Esophagus muscularis mucosa (tissue), 4 donors: ENCODE measurements around the gene CC2D1A. TPM values are rescaled to one million over a fixed set of nuclear protein-coding genes. Genes with fewer than 3 reads are reported as not detected.

Experiments used
- DNase-seq: peaks from one replicate; pipeline ENCODE4 v3.0.0-alpha.2; 2017; ENCODE audit errors: extremely low spot score
- H3K27ac ChIP-seq, 4 donors: fragments of 200-600 bp; sonication (generic); replicated peaks in 1 of 4; 1 replicate in 3 of 4; 2 replicates in 1 of 4; pipeline ENCODE4 v1.5.1; 2016 to 2019; ENCODE audit warnings: mild to moderate bottlenecking in 1 of 4
- H3K27me3 ChIP-seq, 4 donors: fragments of 200-600 bp; sonication (generic); one replicate each; pipeline versions ENCODE4 v1.5.1 to v1.6.0; 2016 to 2019
- H3K36me3 ChIP-seq, 4 donors: fragments of 200-600 bp; sonication (generic); one replicate each; pipeline ENCODE4 v1.5.1; 2016 to 2019
- H3K4me1 ChIP-seq, 4 donors: fragments of 200-600 bp; sonication (generic); one replicate each; pipeline ENCODE4 v1.5.1; 2016 to 2019
- H3K4me3 ChIP-seq, 4 donors: fragments of 200-600 bp; sonication (generic); 1 replicate in 2 of 4; 2 replicates in 2 of 4; pipeline ENCODE4 v1.5.1; 2016 to 2019; ENCODE audit warnings: mild to moderate bottlenecking in 4 of 4, moderate library complexity in 1 of 4
- H3K9me3 ChIP-seq, 4 donors: fragments of 200-600 bp; sonication (generic); 1 replicate in 3 of 4; 2 replicates in 1 of 4; pipeline ENCODE4 v1.5.1; 2016 to 2019
- CTCF ChIP-seq, 3 experiments: fragments of 200-600 bp in 2 of 3; fragments of 450-650 bp in 1 of 3; sonication (generic) in 2 of 3; IDR thresholded peaks; one replicate each; pipeline ENCODE4 v1.5.1; 2017 to 2019; ENCODE audit warnings: antibody characterized with exemption in 3 of 3, mild to moderate bottlenecking in 2 of 3, moderate library complexity in 1 of 3
- EP300 ChIP-seq: sonication (generic); formaldehyde crosslinking; IDR thresholded peaks from one replicate; pipeline ENCODE4 v1.6.1; 2017; ENCODE audit warnings: antibody characterized with exemption
- POLR2A ChIP-seq: fragments of 450-650 bp; IDR thresholded peaks from one replicate; pipeline ENCODE4 v1.6.1; 2017; ENCODE audit warnings: antibody characterized with exemption, moderate library complexity, mild to moderate bottlenecking, low read depth
- POLR2AphosphoS5 ChIP-seq, 2 donors: sonication (generic); formaldehyde crosslinking; IDR thresholded peaks; one replicate each; pipeline ENCODE4 v1.6.1; 2017; ENCODE audit warnings: antibody characterized with exemption in 2 of 2
- WGBS: methylation state at CpG from one replicate; pipeline ENCODE4 v1.1.5; 2018; 5-methylcytosine and 5-hydroxymethylcytosine counted together
- intact Hi-C: fragments of 100-400 bp; cut with DNase I; formaldehyde crosslinking; loops from one replicate; pipeline ENCODE4 v1.15.1; 2023
- total RNA-seq, 4 donors: library from RNA; depleted of rRNA; stranded (reverse); fragments of >200 nt; gene quantifications; one replicate each; pipeline versions ENCODE4 v1.1.0 to v1.2.1, GENCODE V29; 2016

The CC2D1A gene
- total RNA-seq, 4 donors from 2014 or later, result 22.9 to 42.8 (median 33.6) TPM

- TF ChIP-seq EP300 (no peak), CTCF (IDR thresholded peaks at IDR 0.05) (no peak), POLR2AphosphoS5 (IDR thresholded peaks at IDR 0.05) (no peak), POLR2A (no peak)
- H3K9me3 ChIP-seq, result no peaks in the 10 kb centered on the region
- intact Hi-C loops, result no loop called here
Observed at GRCh38 chr19:13959141-13959961, 53.4 kb downstream of the CC2D1A start.

GRCh38 chr19:13959962-13960862 is 54.2 kb downstream of the CC2D1A start:
- 80% methylated on average over 4 of the region's 27 CpGs for WGBS
- no peak overlapping the region for H3K27ac ChIP-seq
- H3K27me3 ChIP-seq, result no peaks in the 10 kb centered on the region
- DNase-seq, result no peak
- H3K36me3 ChIP-seq, result peaks cover 19 to 97% (median 88%) of the 10 kb centered on the region in 4 donors
- TF ChIP-seq CTCF (IDR thresholded peaks at IDR 0.05) (peak in 1 of 3 experiments; percentile 10), POLR2AphosphoS5 (IDR thresholded peaks at IDR 0.05) (no peak), POLR2A (no peak), EP300 (no peak)
- no peaks in the 10 kb centered on the region for H3K9me3 ChIP-seq
- intact Hi-C loops, result no loop called here
- peaks cover 0 to 20% (median 18%) of the 10 kb centered on the region in 4 donors for H3K4me1 ChIP-seq
- H3K4me3 ChIP-seq, result no peak overlapping the region

More at GRCh38 chr19:13959141-13959961, 53.4 kb downstream of the CC2D1A start:
- Histone ChIP-seq H3K36me3 (peaks cover 19 to 97% (median 93%) of the 10 kb centered on the region in 4 donors), H3K4me1 (peaks cover 0 to 21% (median 19%) of the 10 kb centered on the region in 4 donors), H3K4me3 (no peak overlapping the region), H3K27ac (no peak overlapping the region), H3K27me3 (no peaks in the 10 kb centered on the region)
- DNase-seq, result no peak
- 94% methylated on average over 8 of the region's 41 CpGs for WGBS

- H3K36me3 ChIP-seq, result peaks cover 17 to 97% (median 88%) of the 10 kb centered on the region in 4 donors
- TF ChIP-seq EP300 (no peak), CTCF (IDR thresholded peaks at IDR 0.05) (no peak), POLR2A (no peak), POLR2AphosphoS5 (IDR thresholded peaks at IDR 0.05) (no peak)
- 86% methylated on average over 21 of the region's 39 CpGs for WGBS
Observed at GRCh38 chr19:13960863-13961784, 55.1 kb downstream of the CC2D1A start.

More at GRCh38 chr19:13960863-13961784, 55.1 kb downstream of the CC2D1A start:
- no peak overlapping the region for H3K27ac ChIP-seq
- H3K9me3 ChIP-seq, result no peaks in the 10 kb centered on the region
- H3K27me3 ChIP-seq, result no peaks in the 10 kb centered on the region
- intact Hi-C loops, result no loop called here
- no peak overlapping the region for H3K4me3 ChIP-seq
- H3K4me1 ChIP-seq, result peaks cover 0 to 20% (median 18%) of the 10 kb centered on the region in 4 donors
- DNase-seq, result no peak
